Medulla oblongata (tissue), 1 donor: ENCODE measurements around the gene RNPEPL1.
A peak's percentile ranks its signal among the peaks of the same experiment; 100 is the strongest.
"Not testable (repeated sequence)": the region's sequence is repeated elsewhere in the genome, so short reads cannot be mapped to it uniquely, and the experiment has no call there.

Experiments used
- DNase-seq: peaks from one replicate; pipeline ENCODE4 v3.0.0-alpha.2; 2015; ENCODE audit errors: extremely low spot score

RNPEPL1 gene

GRCh38 chr2:240567872-240568677, at the start of gene RNPEPL1:
Gene RNPEPL1, plus strand, starts transcription at chr2:240568484. Its CDS starts 103 bp downstream, at chr2:240568587.
- peak; percentile 28 for DNase-seq

- no peak for DNase-seq
Measured at GRCh38 chr2:240518981-240519380, 49.3 kb upstream of the RNPEPL1 start.

GRCh38 chr2:240519396-240520129, 48.7 kb upstream of the RNPEPL1 start:
- no peak for DNase-seq

- DNase-seq, result no peak
Measured at GRCh38 chr2:240520130-240520973, 47.9 kb upstream of the RNPEPL1 start.

- DNase-seq, result no peak
Measured at GRCh38 chr2:240520974-240521350, 47.3 kb upstream of the RNPEPL1 start.

GRCh38 chr2:240521885-240522284, 46.4 kb upstream of the RNPEPL1 start:
- DNase-seq, result not testable (repeated sequence)

- DNase-seq, result no peak
Measured at GRCh38 chr2:240522406-240522805, 45.9 kb upstream of the RNPEPL1 start.

GRCh38 chr2:240523451-240524281, 44.6 kb upstream of the RNPEPL1 start:
- DNase-seq, result no peak

- no peak for DNase-seq
Measured at GRCh38 chr2:240524963-240525718, 43.1 kb upstream of the RNPEPL1 start.

GRCh38 chr2:240525802-240526201, 42.5 kb upstream of the RNPEPL1 start:
- no peak for DNase-seq

- no peak for DNase-seq
Measured at GRCh38 chr2:240526521-240526920, 41.8 kb upstream of the RNPEPL1 start.

- no peak for DNase-seq
Measured at GRCh38 chr2:240527153-240527750, 41.0 kb upstream of the RNPEPL1 start.

GRCh38 chr2:240528406-240529040, 39.8 kb upstream of the RNPEPL1 start:
- no peak for DNase-seq

GRCh38 chr2:240529344-240529999, 38.8 kb upstream of the RNPEPL1 start:
- DNase-seq, result no peak

GRCh38 chr2:240530181-240530580, 38.1 kb upstream of the RNPEPL1 start:
- no peak for DNase-seq

GRCh38 chr2:240531038-240531437, 37.2 kb upstream of the RNPEPL1 start:
- DNase-seq, result no peak

GRCh38 chr2:240532031-240532775, 36.1 kb upstream of the RNPEPL1 start:
- no peak for DNase-seq

GRCh38 chr2:240538031-240538780, 30.1 kb upstream of the RNPEPL1 start:
- no peak for DNase-seq
